ENCODE results near the gene BCS1L.

The BCS1L gene

GRCh38 chr2:218658671-218659257 lies 719 bp upstream of the BCS1L start:
- peak overlapping the region; percentile 71 to 75 for H3K27ac ChIP-seq (ENCODE audit: low read depth in 2 of 2, low read length in 2 of 2)
- no peaks in the 10 kb centered on the region for H3K27me3 ChIP-seq (ENCODE audit: control insufficient read depth in 2 of 2, insufficient read depth in 2 of 2, low read length in 2 of 2)
- H3K9ac ChIP-seq (ENCODE audit: low read depth in 1 of 2, low read length in 2 of 2) = peak overlapping the region; percentile 74 to 75
- no peaks in the 10 kb centered on the region for H3K9me3 ChIP-seq (ENCODE audit: control insufficient read depth in 2 of 2, low read length in 2 of 2)
- peak overlapping the region; percentile 78 to 94 for H3K4me3 ChIP-seq (ENCODE audit: low read length in 2 of 2)
- H3K36me3 ChIP-seq (ENCODE audit: control insufficient read depth in 2 of 2, insufficient read depth in 2 of 2, low read length in 2 of 2) = peaks cover 27 to 43% of the 10 kb centered on the region in 2 donors
- H3K4me1 ChIP-seq (ENCODE audit: control insufficient read depth in 2 of 2, insufficient read depth in 2 of 2, low read length in 2 of 2) = peaks cover 12 to 14% of the 10 kb centered on the region in 2 donors

- Histone ChIP-seq H3K36me3 (ENCODE audit: control insufficient read depth in 2 of 2, insufficient read depth in 2 of 2, low read length in 2 of 2) (peaks cover 33 to 42% of the 10 kb centered on the region in 2 donors), H3K4me1 (ENCODE audit: control insufficient read depth in 2 of 2, insufficient read depth in 2 of 2, low read length in 2 of 2) (peaks cover 12 to 14% of the 10 kb centered on the region in 2 donors), H3K4me3 (ENCODE audit: low read length in 2 of 2) (peak overlapping the region; percentile 78 to 94), H3K9ac (ENCODE audit: low read depth in 1 of 2, low read length in 2 of 2) (peak overlapping the region; percentile 42 to 75), H3K27ac (ENCODE audit: low read depth in 2 of 2, low read length in 2 of 2) (peak overlapping the region; percentile 34 to 75), H3K27me3 (ENCODE audit: control insufficient read depth in 2 of 2, insufficient read depth in 2 of 2, low read length in 2 of 2) (no peaks in the 10 kb centered on the region), H3K9me3 (ENCODE audit: control insufficient read depth in 2 of 2, low read length in 2 of 2) (no peaks in the 10 kb centered on the region)
Measured at GRCh38 chr2:218659988-218660358, 490 bp downstream of the BCS1L start.

- Histone ChIP-seq H3K27me3 (ENCODE audit: control insufficient read depth in 2 of 2, insufficient read depth in 2 of 2, low read length in 2 of 2) (no peaks in the 10 kb centered on the region), H3K9me3 (ENCODE audit: control insufficient read depth in 2 of 2, low read length in 2 of 2) (no peaks in the 10 kb centered on the region), H3K36me3 (ENCODE audit: control insufficient read depth in 2 of 2, insufficient read depth in 2 of 2, low read length in 2 of 2) (peaks cover 46 to 48% of the 10 kb centered on the region in 2 donors), H3K4me3 (ENCODE audit: low read length in 2 of 2) (no peak overlapping the region), H3K9ac (ENCODE audit: low read depth in 1 of 2, low read length in 2 of 2) (no peak overlapping the region), H3K27ac (ENCODE audit: low read depth in 2 of 2, low read length in 2 of 2) (no peak overlapping the region), H3K4me1 (ENCODE audit: control insufficient read depth in 2 of 2, insufficient read depth in 2 of 2, low read length in 2 of 2) (peaks cover 12 to 14% of the 10 kb centered on the region in 2 donors)
Measured at GRCh38 chr2:218662377-218662776, 2.9 kb downstream of the BCS1L start.

GRCh38 chr2:218662827-218663226 lies 3.3 kb downstream of the BCS1L start:
- Histone ChIP-seq H3K9me3 (ENCODE audit: control insufficient read depth in 2 of 2, low read length in 2 of 2) (no peaks in the 10 kb centered on the region), H3K4me3 (ENCODE audit: low read length in 2 of 2) (no peak overlapping the region), H3K27me3 (ENCODE audit: control insufficient read depth in 2 of 2, insufficient read depth in 2 of 2, low read length in 2 of 2) (no peaks in the 10 kb centered on the region), H3K4me1 (ENCODE audit: control insufficient read depth in 2 of 2, insufficient read depth in 2 of 2, low read length in 2 of 2) (peaks cover 12 to 14% of the 10 kb centered on the region in 2 donors), H3K27ac (ENCODE audit: low read depth in 2 of 2, low read length in 2 of 2) (no peak overlapping the region), H3K9ac (ENCODE audit: low read depth in 1 of 2, low read length in 2 of 2) (no peak overlapping the region), H3K36me3 (ENCODE audit: control insufficient read depth in 2 of 2, insufficient read depth in 2 of 2, low read length in 2 of 2) (peaks cover 50 to 52% of the 10 kb centered on the region in 2 donors)

GRCh38 chr2:218663901-218664300 lies 4.4 kb downstream of the BCS1L start:
- Histone ChIP-seq H3K4me1 (ENCODE audit: control insufficient read depth in 2 of 2, insufficient read depth in 2 of 2, low read length in 2 of 2) (peaks cover 5 to 9% of the 10 kb centered on the region in 2 donors), H3K4me3 (ENCODE audit: low read length in 2 of 2) (no peak overlapping the region), H3K27me3 (ENCODE audit: control insufficient read depth in 2 of 2, insufficient read depth in 2 of 2, low read length in 2 of 2) (no peaks in the 10 kb centered on the region), H3K27ac (ENCODE audit: low read depth in 2 of 2, low read length in 2 of 2) (no peak overlapping the region), H3K36me3 (ENCODE audit: control insufficient read depth in 2 of 2, insufficient read depth in 2 of 2, low read length in 2 of 2) (peaks cover 56 to 57% of the 10 kb centered on the region in 2 donors), H3K9ac (ENCODE audit: low read depth in 1 of 2, low read length in 2 of 2) (no peak overlapping the region), H3K9me3 (ENCODE audit: control insufficient read depth in 2 of 2, low read length in 2 of 2) (no peaks in the 10 kb centered on the region)

DNA sequence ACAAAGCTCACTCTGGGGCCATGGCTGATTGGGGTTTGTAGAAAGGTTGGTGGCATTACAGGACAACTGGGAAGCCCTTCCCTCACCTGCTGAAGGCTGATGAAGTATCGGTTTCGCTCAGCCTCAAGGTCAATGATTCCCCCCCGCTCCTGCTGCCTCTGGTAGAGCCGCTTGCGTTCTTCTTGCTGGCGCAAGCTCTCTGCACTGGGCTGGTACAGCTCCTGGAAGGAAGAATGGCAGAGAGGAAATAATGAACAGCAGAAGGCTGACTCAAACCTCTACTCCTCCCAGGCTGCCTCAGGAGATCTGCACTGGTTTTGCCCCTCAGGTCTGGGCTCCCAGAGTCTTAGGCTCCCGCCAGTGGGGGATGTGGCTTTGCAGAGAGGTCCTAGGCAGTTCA lies 5.2 kb downstream of the BCS1L start:
- H3K4me3 ChIP-seq (ENCODE audit: low read length in 2 of 2) = no peak overlapping the region
- no peaks in the 10 kb centered on the region for H3K9me3 ChIP-seq (ENCODE audit: control insufficient read depth in 2 of 2, low read length in 2 of 2)
- no peak overlapping the region for H3K27ac ChIP-seq (ENCODE audit: low read depth in 2 of 2, low read length in 2 of 2)
- H3K27me3 ChIP-seq (ENCODE audit: control insufficient read depth in 2 of 2, insufficient read depth in 2 of 2, low read length in 2 of 2) = no peaks in the 10 kb centered on the region
- peaks cover 56 to 58% of the 10 kb centered on the region in 2 donors for H3K36me3 ChIP-seq (ENCODE audit: control insufficient read depth in 2 of 2, insufficient read depth in 2 of 2, low read length in 2 of 2)
- H3K4me1 ChIP-seq (ENCODE audit: control insufficient read depth in 2 of 2, insufficient read depth in 2 of 2, low read length in 2 of 2) = peaks cover 4 to 9% of the 10 kb centered on the region in 2 donors
- no peak overlapping the region for H3K9ac ChIP-seq (ENCODE audit: low read depth in 1 of 2, low read length in 2 of 2)

- H3K27me3 ChIP-seq (ENCODE audit: control insufficient read depth in 2 of 2, insufficient read depth in 2 of 2, low read length in 2 of 2) = no peaks in the 10 kb centered on the region
- peaks cover 14 to 22% of the 10 kb centered on the region in 2 donors for H3K36me3 ChIP-seq (ENCODE audit: control insufficient read depth in 2 of 2, insufficient read depth in 2 of 2, low read length in 2 of 2)
- H3K27ac ChIP-seq (ENCODE audit: low read depth in 2 of 2, low read length in 2 of 2) = peak overlapping the region; percentile 52 to 66
- H3K4me3 ChIP-seq (ENCODE audit: low read length in 2 of 2) = peak overlapping the region; percentile 77 to 94
- no peaks in the 10 kb centered on the region for H3K9me3 ChIP-seq (ENCODE audit: control insufficient read depth in 2 of 2, low read length in 2 of 2)
- H3K4me1 ChIP-seq (ENCODE audit: control insufficient read depth in 2 of 2, insufficient read depth in 2 of 2, low read length in 2 of 2) = peaks cover 13% of the 10 kb centered on the region in 2 donors
- peak overlapping the region; percentile 77 to 80 for H3K9ac ChIP-seq (ENCODE audit: low read depth in 1 of 2, low read length in 2 of 2)
Measured at GRCh38 chr2:218671097-218671653, 11.7 kb downstream of the BCS1L start.

DNA sequence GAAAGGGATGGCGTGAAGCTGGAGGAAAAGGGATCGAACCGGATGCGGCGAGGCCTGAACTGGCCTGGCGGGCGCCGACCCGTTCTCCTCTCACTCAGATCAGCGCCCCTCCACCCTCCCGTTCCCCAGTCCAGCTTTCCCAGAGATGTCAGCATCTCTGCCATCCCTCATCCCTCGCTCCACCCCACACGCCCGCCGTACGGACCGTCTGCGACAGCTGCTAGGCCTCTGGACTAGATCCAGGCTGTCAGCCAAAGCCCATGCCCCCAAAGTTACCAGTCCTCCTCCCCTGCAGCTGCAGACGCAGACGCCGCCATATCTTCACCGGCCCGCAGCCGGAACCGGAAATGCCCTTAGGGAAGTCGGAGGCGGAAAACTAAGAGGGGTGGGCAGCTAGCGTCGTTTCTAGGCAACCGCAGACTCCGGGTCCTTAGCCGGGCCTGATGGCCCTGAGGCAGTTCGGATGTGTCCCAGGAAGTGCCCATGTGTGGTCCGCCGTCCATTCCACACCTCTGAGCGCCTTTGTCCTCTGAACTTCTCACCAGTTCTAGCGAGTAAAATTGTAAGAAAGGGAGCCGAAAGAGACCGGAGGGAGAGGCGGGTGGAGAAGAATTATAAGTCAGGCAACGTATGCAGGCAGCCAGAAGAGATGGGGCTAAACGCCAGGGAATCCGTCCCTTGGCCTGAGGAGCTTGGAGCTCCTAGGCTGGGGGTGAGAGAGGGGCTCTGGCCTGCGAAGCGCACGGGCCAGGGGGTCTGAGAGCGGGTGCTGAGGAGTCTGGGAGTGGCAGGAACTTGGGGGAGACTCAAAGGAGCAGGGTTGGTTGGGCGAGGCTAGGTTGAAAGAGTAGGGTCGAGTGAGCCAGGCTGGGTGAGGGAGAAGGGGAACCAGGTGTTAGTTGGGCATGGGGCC lies 12.4 kb downstream of the BCS1L start, which contains the start of the genes RNF25 and STK36:
TSS of gene RNF25 (minus strand) at position 349 of the 913 bp plus-strand sequence. CDS start at position 317, 32 bp downstream.
TSS of gene STK36 (plus strand) at position 433 of the 913 bp plus-strand sequence. CDS start 744 bp downstream, outside the sequence.
- H3K4me3 ChIP-seq (ENCODE audit: low read length in 2 of 2) = peak within 1 kb of the TSS; percentile 77 to 94
- H3K36me3 ChIP-seq (ENCODE audit: control insufficient read depth in 2 of 2, insufficient read depth in 2 of 2, low read length in 2 of 2) = peaks cover 9 to 18% of the 10 kb centered on the region in 2 donors
- peaks cover 13% of the 10 kb centered on the region in 2 donors for H3K4me1 ChIP-seq (ENCODE audit: control insufficient read depth in 2 of 2, insufficient read depth in 2 of 2, low read length in 2 of 2)
- H3K9me3 ChIP-seq (ENCODE audit: control insufficient read depth in 2 of 2, low read length in 2 of 2) = no peaks in the 10 kb centered on the region
- peak within 1 kb of the TSS; percentile 52 to 66 for H3K27ac ChIP-seq (ENCODE audit: low read depth in 2 of 2, low read length in 2 of 2)
- no peaks in the 10 kb centered on the region for H3K27me3 ChIP-seq (ENCODE audit: control insufficient read depth in 2 of 2, insufficient read depth in 2 of 2, low read length in 2 of 2)
- peak within 1 kb of the TSS; percentile 77 to 80 for H3K9ac ChIP-seq (ENCODE audit: low read depth in 1 of 2, low read length in 2 of 2)

DNA sequence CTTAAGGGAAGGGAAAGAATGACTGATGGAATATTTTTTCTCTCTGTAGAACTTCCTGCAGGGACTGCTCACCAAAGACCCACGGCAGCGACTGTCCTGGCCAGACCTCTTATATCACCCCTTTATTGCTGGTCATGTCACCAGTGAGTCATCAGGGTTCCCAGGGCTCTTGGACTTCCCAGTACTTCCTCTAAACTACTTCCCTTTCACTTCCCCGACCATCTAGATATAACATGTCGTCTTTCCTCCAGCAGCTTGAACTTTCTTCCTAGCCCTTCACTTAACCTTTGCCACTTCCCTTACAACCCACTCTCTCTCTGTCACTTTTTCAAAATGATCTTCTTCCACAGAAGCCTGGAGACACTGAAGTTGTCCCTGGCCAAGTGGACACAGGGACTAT lies 19.6 kb downstream of the BCS1L start:
- Histone ChIP-seq H3K9ac (ENCODE audit: low read depth in 1 of 2, low read length in 2 of 2) (no peak overlapping the region), H3K27me3 (ENCODE audit: control insufficient read depth in 2 of 2, insufficient read depth in 2 of 2, low read length in 2 of 2) (no peaks in the 10 kb centered on the region), H3K4me1 (ENCODE audit: control insufficient read depth in 2 of 2, insufficient read depth in 2 of 2, low read length in 2 of 2) (no peaks in the 10 kb centered on the region), H3K4me3 (ENCODE audit: low read length in 2 of 2) (no peak overlapping the region), H3K9me3 (ENCODE audit: control insufficient read depth in 2 of 2, low read length in 2 of 2) (no peaks in the 10 kb centered on the region), H3K36me3 (ENCODE audit: control insufficient read depth in 2 of 2, insufficient read depth in 2 of 2, low read length in 2 of 2) (peaks cover 7 to 16% of the 10 kb centered on the region in 2 donors), H3K27ac (ENCODE audit: low read depth in 2 of 2, low read length in 2 of 2) (no peak overlapping the region)

DNA sequence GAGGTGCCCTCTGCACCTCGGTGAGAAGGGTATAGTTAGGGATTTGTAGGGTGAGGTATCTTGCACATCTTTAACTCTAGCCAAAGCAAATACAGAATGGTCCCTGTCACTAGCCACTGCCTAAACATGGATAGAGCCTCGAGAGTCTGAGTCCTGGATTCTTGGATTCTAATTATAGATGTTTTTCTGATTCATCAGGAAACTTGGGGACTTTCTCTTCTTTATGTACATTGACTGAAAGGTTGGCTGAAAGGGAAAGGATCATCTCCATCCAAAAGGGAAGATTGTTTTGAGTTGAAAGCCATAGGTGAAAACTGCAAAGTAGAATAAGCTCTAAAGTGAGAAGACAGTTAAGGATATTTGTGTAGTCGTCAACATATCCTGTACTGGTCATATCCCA lies 20.6 kb downstream of the BCS1L start:
- Histone ChIP-seq H3K9me3 (ENCODE audit: control insufficient read depth in 2 of 2, low read length in 2 of 2) (no peaks in the 10 kb centered on the region), H3K27ac (ENCODE audit: low read depth in 2 of 2, low read length in 2 of 2) (no peak overlapping the region), H3K36me3 (ENCODE audit: control insufficient read depth in 2 of 2, insufficient read depth in 2 of 2, low read length in 2 of 2) (peaks cover 10 to 19% of the 10 kb centered on the region in 2 donors), H3K4me1 (ENCODE audit: control insufficient read depth in 2 of 2, insufficient read depth in 2 of 2, low read length in 2 of 2) (no peaks in the 10 kb centered on the region), H3K27me3 (ENCODE audit: control insufficient read depth in 2 of 2, insufficient read depth in 2 of 2, low read length in 2 of 2) (no peaks in the 10 kb centered on the region), H3K4me3 (ENCODE audit: low read length in 2 of 2) (no peak overlapping the region), H3K9ac (ENCODE audit: low read depth in 1 of 2, low read length in 2 of 2) (no peak overlapping the region)
